ENCODE measurements around the gene ZC3H13. TPM values are rescaled to one million over a fixed set of nuclear protein-coding genes. Genes with fewer than 3 reads are reported as not detected.

Gene ZC3H13
- total and polyA plus RNA-seq, 10 of the 15 experiments (the other 5 are each of a cell fraction or from before 2014, with no cell fraction given), result 10.0 to 55.9 (median 25.4) TPM

GRCh38 chr13:45953082-45953481, 99.5 kb downstream of the ZC3H13 start (continued):
- TF ChIP-seq ZNF592 (IDR thresholded peaks at IDR 0.05), result no peak
- TF ChIP-seq IKZF2 (IDR thresholded peaks at IDR 0.05), result no peak

GRCh38 chr13:45951724-45952123, 100.8 kb downstream of the ZC3H13 start:
- no peaks in the 10 kb centered on the region for H3K9me3 ChIP-seq (replicated peaks; ENCODE audit: control insufficient read depth, insufficient read depth, low read length)
- FAIRE-seq (no peak), ATAC-seq (no peak), DNase-seq (ENCODE audit: low read depth, low spot score) (no peak)
- H3K36me3 ChIP-seq (ENCODE audit: control insufficient read depth in 2 of 2, insufficient read depth in 2 of 2, low read length in 1 of 2), result peaks cover 0 to 12% of the 10 kb centered on the region in 2 experiments; a peak in 2 of 4 replicates
- no peak overlapping the region for H3K4me2 ChIP-seq (ENCODE audit: control insufficient read depth, insufficient read depth)
- in situ Hi-C loops (cut with MboI), result no loop called here
- no peak overlapping the region for H3K27ac ChIP-seq (ENCODE audit: control insufficient read depth, insufficient read depth)
- no peaks in the 10 kb centered on the region for H3K4me1 ChIP-seq (ENCODE audit: control insufficient read depth, insufficient read depth, low read length)
- no peaks in the 10 kb centered on the region for H4K20me1 ChIP-seq (ENCODE audit: control insufficient read depth, insufficient read depth)
- ChIA-PET CTCF (no interaction called here), POLR2A (no interaction called here), SMC1A (ENCODE audit: uncharacterized antibody, unreplicated experiment) (interaction anchor here (0.9 kb wide), 1 partner anchor 16 kb away, joined by 3 read pairs; no protein-coding TSS in a partner anchor), RAD21 (ENCODE audit: unreplicated experiment) (no interaction called here)
- intact Hi-C loops (cut with micrococcal nuclease; ENCODE audit: unreplicated experiment), result no loop called here
- WGBS (ENCODE audit: insufficient coverage, insufficient replicate concordance, low lambda C conversion rate, missing lambda C conversion rate), result 81% methylated on average over 3 of the region's 3 CpGs
- H2AFZ ChIP-seq (ENCODE audit: control insufficient read depth, low read depth, low read length), result no peak overlapping the region
- no TSS peak for BruUV-seq (replicated peaks)
- H3K79me2 ChIP-seq (ENCODE audit: control insufficient read depth, insufficient read depth, low read length), result no peaks in the 10 kb centered on the region
- no peak overlapping the region for H3K4me3 ChIP-seq
- H3K9ac ChIP-seq (ENCODE audit: control insufficient read depth, insufficient read depth, low read length), result no peak overlapping the region
- H3K27me3 ChIP-seq (replicated peaks in 1 of 2; ENCODE audit: control insufficient read depth in 2 of 2, insufficient read depth in 2 of 2, low read length in 1 of 2), result no peaks in the 10 kb centered on the region
- TF ChIP-seq SIN3A (IDR thresholded peaks at IDR 0.05; ENCODE audit: low read depth, low read length) (no peak), KAT2A (conservative IDR thresholded peaks at IDR 0.05; ENCODE audit: control insufficient read depth, low read depth, low read length) (no peak), FOXK2 (IDR thresholded peaks at IDR 0.05) (no peak), HDAC6 (IDR thresholded peaks at IDR 0.05; ENCODE audit: unreplicated experiment) (no peak), NFXL1 (IDR thresholded peaks at IDR 0.05; ENCODE audit: borderline replicate concordance) (no peak), SREBF1 (IDR thresholded peaks at IDR 0.05; ENCODE audit: low read length) (no peak), HDGF (IDR thresholded peaks at IDR 0.05) (no peak), SRF (IDR thresholded peaks at IDR 0.05; ENCODE audit: low read depth in 2 of 2, low read length in 2 of 2) (no peak), HSF1 (IDR thresholded peaks at IDR 0.05; ENCODE audit: low read depth, low read length) (no peak), SUPT20H (IDR thresholded peaks at IDR 0.05; ENCODE audit: borderline replicate concordance, control insufficient read depth, low read depth, low read length) (no peak), ZNF24 (IDR thresholded peaks at IDR 0.05) (no peak), USF1 (IDR thresholded peaks at IDR 0.05; ENCODE audit: borderline replicate concordance, extremely low read length, insufficient read depth, low read depth, low read length) (no peak), ZNF384 (IDR thresholded peaks at IDR 0.05; ENCODE audit: borderline replicate concordance, low read depth, low read length) (no peak)
